Activated CD4-positive, alpha-beta T cell treated with anti-CD3 and anti-CD28 coated beads, Interleukin-2, amount 50 U/mL, for 48 hours (primary cell): ENCODE data around the gene ZDHHC8.
"Not testable (repeated sequence)": the region's sequence is repeated elsewhere in the genome, so short reads cannot be mapped to it uniquely, and the experiment has no call there.

Experiments
- DNase-seq, 2 experiments: peaks; one replicate each; pipeline ENCODE4 v3.0.0-alpha.2; 2020

The ZDHHC8 gene

DNA sequence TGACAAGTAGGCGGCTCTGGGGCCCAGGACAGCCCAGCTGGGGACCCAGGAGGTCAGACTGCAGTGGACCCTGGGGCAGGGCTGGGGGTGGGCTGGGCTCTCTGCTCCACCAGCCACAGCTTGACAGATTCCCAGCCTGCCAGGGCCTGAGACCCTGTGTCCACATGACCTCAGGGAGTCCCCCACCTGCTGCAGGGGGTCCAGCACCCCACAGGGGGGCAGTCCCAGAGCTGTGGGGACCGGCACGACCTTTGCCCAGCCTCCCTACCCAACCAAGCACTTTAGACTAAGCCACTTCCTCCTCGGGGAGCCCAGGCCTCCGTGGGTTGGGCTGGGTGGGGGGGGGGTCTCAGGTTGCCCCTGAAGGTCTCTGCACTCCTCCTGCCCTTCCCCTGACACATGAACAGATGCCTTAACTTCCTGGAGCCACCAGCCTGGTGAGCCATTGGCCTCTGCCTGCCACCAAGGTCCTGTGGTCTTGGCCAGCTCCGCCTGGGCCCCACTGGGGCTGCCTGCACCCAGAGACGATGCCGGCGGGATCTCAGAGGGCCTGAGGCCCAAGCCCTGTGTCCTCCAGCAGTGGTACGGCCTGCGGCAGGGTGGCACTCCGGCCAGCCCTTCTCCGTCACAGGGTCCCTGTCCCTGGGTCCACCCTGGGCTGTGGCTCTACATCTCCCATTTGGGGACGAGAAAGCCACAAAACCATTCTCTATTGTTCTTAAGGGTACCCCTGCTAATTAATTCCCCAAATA is 15.8 kb downstream of the ZDHHC8 start:
- no peak for DNase-seq

DNA sequence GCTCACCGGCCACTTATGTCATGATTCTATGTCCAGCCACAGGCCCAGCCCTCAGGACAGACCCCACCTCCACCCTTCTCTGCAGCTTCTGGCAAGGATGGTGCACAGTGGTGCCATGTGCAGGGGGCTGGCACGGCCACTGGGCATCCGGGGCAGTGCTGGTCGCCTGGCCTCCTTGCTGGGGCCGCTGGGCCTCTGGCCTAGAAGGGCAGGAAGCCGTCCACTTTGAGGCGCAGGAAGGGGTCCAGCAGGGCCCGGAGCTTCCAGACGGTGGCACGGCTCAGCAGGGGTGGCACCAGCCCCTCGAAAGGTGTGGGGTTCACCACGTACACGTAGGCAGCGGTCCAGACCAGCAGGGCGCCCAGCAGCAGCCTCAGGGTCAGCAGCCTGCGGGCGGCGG is 16.8 kb downstream of the ZDHHC8 start:
- DNase-seq, result no peak

DNA sequence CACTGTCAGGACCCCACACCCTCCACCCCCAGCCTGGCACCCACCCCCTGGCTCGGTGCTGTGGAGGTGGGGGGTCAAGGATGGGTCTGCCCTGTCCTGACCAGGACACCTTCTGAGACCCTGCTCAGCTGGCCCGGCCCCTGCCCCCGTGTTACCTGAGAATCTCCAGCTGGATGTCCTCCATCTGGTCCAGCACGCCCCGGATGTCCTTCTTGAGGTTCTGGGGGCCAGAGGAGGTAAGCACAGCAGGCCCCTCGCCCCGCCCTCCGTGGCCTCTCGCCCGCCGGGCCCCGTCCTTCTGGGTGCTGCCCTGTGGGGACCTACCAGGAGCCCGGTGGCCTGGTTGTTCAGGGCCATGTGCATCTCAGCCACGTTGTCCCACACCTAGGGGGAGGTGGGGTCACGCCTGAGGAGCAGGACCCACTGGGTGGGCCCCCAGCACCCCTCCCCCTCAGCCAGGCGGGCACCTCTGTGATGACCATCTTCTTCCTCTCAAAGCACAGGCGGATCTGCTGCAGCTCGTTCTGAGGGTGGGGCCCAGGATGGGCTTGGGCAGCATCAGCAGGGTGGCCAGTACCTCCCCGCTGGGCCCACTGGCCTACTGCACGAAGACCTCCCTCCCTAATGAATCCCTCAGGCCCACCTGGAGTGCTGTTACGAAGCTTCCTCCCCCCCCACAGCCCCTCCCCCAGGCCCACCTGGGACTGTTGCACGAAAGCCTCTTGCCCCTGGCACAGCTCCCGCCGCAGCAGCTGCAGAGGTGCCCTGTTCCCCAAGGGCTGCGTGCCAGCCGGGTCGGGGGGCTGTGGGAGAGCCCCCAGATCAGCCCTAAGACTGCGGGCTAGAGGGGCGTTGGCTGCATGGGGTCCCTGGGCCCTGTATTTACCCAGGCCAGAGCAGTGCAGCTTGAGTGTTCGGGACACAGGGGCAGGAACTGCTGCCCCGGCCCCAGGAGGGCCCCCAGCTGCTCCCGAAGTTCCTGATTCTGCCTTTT is 17.9 kb downstream of the ZDHHC8 start:
- DNase-seq, result no peak

DNA sequence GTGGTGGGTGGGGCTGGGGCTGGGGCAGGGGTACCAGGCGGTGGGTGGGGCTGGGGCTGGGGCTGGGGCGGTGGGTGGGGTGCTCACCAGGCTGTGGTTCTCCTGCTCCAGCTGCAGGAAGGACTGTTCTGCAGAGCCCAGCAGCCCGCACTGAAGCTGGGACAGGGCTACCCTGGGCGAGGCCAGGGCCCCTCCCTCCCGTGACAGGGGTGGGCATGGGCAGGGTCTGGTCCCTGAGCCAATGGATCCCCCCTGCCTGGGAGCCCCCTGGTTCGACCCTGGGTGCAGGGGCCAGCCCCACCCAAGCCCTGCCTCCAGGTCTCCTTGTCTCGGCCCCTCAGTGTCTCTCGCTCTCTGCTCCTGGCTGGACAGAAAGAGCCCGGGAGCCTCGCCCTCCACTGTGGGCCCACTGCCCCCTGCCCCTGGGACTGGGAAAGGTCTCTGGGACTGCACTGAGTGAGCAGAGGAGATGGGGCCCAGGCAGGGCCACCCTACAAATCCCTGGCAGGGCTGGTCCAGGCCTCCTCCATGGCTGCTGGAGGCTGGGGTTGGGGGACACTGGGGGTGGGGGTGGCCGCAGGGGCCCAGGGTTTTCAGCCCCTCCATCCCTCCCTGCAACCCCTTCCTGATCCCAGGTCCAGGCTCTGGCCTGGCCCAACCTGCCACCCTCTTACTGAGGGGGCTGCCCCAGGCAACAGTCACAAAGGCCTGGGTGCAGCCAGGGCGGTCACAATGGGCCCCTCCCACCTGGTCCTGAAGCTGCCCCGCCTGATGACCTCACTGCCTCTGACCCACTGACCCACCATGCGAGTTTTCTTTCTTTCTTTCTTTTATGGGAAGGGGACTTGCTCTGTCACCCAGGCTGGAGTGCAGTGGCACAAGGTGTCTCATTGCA is 19.0 kb downstream of the ZDHHC8 start, which contains the start of gene CCDC188:
TSS of gene CCDC188 (minus strand) at position 675 of the 895 bp plus-strand sequence. CDS start at position 606, 69 bp downstream.
- DNase-seq, result no peak

DNA sequence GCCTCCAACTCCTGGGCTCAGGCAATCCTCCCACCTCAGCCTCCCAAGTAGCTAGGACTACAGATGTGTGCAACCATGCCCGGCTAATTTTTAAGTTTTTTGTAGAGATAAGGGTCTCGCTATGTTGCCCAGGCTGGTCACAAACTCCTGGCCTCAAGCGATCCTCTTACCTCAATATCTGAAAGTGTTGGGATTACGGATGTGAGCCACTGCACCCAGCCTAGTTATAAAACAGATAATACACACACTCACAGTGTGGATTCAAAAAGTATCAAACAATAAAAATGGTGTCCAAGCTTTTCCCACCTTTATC is 19.6 kb downstream of the ZDHHC8 start:
- no peak for DNase-seq

DNA sequence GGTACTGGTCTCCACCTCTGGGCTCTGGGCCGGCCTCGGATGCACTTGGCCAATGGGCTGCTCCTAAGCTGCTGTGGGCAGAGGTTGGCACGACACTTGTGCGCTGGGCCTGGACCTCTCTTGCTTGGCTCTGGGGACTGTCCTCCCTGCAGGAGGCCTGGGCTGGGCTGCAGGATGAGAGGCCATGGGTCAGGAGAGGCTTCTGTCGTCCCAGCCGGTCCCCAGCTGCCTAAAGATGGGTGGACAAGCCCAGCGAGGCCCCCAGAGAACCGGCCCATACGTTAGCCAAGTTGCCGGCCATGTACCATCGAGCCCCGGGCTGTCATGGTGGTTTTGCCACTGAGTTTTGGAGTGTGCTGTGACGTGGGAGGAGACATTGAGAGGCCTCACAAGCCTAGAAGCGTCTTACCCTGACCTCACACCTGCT is 20.9 kb downstream of the ZDHHC8 start:
- DNase-seq, result no peak

DNA sequence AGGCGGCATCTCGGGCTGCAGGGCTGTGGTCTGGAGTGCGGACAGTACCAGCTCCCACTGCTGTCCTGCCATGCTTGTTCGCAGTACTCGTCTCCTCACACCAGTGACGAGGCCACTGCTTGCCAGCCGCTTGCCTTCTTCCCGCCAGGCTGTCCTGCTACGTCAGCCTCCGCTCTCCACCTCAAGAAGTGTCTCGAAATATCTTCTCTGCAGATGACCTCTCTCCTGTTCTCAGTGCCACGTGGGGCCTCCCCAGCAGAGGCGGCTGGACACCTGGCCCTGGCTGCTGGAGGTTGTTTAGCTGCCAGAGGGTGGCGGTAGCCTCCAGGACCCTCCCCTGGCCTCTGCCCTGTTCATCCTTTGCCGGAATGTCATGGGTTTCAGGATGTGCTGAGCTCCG is 22.3 kb downstream of the ZDHHC8 start:
- DNase-seq, result no peak

DNA sequence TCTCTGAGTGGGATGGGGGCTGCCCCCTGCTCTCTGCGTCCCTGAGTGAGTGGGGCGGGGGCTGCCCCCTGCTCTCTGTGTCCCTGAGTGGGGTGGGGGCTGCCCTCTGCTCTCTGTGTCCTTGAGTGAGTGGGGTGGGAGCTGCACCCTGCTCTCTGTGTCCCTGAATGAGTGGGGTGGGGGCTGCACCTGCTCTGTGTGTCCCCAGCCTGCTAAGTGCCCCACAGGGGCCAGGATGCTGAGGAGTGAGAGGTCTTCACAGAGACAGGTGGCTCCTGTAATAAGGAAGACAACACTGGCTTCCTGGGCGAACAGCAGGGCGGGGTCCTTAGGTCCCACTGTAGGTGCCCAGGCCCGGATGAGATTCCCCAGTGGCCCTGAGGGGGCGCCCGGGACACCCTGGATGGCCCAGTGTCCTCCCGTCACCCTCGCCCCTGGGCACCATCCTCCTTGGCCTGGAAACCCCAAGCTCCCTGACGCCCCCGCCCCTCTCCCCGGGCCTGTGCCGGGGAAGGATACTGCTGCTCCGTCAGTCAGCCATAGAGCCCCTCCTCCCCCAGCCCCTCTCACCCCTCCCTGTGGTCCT is 23.1 kb downstream of the ZDHHC8 start:
- DNase-seq, result no peak

DNA sequence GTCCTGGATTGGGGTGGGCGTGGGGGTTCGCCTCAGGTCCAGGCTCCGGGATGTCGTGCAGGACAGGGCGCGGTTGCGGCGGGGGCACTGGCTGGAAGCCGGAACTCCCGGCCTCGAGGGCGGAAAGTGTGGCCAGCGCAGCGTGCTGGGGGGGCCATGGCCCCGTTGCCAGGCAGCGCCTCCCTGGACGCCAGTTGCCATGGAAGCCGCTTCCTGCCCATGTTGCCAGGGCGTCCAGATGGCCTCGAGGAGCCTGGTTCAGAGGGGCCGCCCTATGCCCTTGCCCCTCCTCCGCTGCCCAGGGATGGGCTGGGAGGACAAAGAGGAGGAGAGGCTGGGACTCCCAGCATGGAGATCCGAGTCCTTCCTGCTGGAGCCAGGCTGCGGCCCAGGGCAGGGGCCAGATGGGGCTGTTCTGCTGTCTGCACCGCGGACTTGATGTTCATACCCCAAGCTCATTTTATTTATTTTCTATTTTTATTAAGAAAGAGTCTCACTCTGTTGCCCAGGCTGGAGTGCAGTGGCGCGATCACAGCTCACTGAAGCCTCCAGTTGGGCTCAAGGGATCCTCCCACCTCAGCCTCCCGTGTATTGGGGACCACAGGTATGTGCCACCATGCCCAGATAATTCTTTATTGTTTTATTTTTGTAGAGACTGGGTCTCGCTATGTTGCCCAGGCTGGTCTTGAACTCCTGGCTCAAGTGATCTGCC is 23.9 kb downstream of the ZDHHC8 start:
- peak in 1 of 2 experiments; percentile 9 for DNase-seq

DNA sequence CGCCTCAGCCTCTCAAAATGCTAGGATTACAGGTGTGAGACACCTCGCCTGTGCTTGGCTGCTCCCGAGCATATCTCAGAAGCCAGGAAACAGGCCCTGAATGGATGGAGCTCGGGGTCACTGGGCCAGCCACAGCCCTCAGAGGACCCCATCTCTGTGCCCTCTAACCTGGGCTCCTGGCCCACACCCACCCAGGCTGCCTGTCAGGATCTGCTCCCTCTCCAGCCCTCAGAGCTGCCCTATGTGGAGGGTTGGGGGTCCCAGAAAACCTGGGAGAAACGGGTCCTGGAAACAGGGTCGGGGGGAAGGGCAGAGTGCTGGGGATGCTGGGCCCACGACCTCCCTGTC is 24.4 kb downstream of the ZDHHC8 start:
- DNase-seq, result no peak

DNA sequence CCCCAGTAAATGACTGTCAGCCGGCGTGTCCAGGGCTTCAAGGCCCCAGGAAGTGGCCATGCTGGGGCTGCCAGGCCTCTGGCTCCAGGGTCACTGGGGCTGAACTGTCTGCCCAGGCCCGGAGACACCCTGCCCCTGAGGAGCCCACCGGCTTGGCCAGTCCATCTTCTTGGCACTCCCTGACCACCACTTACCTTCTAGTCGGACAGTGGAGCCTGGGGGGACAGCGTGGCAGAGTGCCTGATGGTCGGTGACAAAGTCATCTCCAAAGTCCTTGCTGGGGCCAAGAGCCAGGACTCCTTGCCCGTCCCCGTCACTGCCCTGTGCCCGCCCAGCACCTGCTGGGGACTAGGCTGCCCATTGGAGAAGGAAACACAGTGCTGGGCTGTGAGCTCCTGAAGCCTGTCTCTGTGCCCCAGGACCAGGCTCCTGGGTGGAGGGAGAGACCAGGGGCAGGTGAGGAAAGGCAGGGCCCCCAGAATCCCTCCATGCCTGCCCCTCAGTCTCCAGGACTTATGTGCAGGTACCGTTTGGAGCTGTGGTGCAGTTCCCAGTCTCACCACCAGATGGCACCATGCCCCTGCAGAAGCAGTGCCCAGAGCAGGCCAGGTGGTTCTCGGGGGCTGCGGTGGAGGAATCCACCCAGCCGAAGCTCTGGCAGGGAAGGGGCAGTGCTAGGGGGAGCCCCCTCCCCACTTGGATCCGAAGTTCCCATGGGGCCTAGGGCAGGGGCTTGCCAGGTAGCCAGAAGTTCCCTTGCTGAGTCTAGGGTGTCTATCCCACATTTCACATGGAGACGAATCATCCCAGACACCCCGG is 25.2 kb downstream of the ZDHHC8 start:
- peak; percentile 91 for DNase-seq

DNA sequence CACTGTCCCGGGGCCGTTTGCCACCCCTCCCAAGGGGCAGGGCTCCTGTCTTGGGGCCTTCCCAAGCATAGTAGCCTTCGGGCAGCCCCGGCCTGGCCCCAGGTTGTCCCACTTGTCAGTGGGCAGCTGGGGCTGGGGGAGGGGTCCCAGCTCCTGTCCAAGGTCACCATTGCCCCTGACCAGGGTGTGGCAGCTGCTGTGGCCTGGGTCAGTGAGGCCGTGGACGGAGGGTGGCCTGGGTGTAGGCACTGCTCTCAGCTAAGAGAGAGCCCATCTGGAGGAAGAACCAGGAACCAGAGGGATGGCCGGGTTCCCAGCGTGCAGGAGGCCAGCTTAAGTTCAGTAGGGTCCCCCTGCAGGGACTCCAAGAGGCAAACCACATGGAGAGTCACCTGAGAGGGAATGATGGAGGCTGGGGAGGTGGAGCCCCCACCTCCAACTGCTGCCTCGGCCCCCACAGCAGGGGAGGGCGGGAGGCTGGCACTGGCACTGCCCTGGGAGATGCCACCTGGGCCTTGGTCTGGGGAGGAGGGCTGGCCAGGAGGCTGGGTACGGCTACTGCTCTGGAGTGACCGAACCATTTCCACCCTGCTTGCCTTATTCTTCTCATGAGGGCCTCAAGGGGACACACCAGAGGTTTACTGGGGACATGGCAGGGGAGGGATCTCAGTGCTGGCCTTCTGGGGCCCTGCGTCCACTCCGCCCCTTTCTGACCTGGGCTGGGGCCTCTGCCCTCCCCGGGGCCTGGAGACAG is 26.0 kb downstream of the ZDHHC8 start:
- no peak for DNase-seq

DNA sequence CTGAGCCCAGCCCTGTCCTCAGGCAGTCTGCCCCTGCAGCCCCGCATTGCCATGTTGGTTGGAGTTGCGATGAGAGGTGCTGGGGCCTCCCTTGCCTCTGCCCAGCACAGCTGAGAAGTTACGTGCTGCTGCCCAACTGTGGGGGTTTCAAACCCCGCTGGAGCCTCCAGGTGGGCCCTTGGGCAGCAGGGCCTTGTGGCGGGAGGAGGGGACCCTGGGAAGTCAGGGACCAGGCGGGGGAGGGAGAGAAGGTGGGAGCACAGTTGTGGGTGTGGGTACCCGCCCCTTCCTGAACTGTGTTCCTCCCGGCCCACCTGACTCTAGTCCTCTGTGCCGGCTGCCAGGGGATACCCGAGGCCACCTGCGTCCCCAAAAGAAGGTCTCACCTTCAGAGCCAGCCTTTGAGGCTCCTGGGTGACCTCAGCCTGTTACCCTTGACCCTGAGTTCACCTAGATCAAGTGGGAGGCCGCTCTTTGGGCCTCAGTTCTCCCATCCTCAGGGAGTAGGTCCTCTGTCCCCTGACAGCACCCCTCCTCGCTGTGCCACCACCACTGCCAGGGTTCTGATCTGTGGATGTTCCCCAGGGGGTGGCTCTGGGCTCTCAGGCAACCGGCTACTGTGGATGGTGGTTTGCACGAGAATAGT is 26.9 kb downstream of the ZDHHC8 start:
- no peak for DNase-seq

DNA sequence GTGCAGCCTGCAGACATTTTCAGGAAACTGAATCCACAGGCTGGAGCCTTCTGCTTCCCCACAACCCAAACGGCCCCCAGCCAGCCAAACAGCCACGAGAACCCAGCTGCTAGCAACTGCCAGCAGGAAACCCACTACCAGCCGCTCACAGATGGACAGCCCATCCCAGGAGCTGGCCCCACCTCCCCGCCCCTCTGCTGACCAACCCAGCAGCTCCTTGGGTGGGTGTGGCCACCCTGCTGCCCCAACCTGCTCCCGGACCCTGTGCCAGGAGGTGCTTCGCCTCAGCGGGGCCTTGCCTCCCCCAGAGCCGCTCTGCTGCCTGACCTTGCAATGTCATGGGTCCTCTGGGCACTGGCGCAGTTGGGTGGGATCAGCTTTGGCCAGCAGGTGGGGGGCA is 27.5 kb downstream of the ZDHHC8 start:
- DNase-seq, result no peak

DNA sequence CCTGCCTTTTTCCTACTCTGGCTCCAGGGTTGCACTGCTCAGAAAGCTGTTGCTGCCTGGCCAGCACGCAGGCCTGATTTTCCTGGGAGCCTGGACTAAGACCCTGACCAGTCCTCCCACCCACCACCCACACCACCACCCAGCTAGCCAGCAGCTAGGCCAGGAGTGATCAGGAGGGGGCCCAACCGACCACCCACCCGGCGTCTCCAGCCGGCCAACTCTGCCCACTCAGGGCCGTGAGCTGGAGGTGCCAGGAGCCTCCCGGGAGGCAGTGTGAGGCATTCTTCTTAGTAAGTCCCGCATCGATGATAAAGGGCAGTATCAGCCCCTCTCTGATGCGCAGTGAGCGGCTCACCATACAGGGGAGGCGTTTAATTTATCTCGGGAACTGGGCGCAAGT is 27.9 kb downstream of the ZDHHC8 start:
- not testable (repeated sequence) for DNase-seq

DNA sequence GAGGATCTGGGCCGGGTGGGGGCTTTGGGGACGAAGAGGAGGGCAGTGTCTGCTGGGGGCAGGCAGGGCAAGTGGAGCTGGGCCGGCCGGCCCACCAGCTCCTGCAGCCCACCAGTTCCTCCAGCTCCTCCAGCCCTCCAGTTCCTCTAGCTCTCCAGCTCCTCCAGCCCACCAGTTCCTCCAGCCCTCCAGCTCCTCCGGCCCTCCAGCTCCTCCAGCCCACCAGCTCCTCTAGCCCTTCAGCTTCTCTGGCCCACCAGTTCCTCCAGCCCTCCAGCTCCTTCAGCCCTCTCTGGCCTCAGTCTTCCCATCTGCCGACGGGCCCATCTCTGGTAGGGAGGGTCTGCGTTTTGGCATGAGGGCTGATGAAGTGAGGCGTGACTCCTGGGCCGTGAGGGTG is 28.4 kb downstream of the ZDHHC8 start:
- no peak for DNase-seq

DNA sequence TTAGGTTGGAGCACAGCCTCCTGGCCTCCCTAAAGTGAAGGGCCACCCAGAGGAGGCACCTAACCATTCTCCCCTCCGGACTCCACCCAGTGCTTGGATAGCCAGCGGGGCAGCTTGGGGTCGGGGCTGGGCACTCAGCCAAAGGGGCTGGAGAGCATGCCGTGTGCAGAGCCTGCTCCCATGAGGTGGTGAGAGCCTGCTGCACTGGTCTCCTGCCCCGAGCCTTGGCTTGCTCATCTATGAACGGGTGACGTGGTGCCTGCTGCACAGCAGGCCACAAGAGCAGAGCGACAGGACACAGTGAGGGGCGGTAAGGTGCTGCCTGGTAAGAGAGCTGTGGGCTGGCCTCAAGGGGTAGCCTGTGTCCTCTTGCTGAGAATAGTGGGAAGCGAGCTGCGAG is 33.3 kb downstream of the ZDHHC8 start:
- DNase-seq, result no peak

DNA sequence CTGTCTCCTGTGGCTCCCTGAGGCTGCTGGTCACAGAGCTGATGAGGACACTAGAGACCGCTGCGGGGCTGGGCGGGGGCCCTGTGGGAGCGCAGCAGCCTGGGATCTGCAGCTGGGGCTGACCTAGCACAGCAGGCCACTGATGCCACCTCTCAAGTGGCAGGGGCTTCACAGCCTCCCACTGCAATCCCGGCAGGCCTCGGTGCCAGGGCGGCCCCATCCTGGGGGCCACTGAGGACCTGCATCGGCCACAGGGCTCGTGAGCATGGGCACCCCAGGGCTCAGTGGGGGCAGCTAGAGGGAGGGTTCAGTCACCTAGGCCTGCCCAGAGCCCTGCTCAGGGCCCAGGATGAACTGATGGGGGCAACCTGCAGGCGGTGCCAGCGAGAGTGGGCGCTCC is 33.8 kb downstream of the ZDHHC8 start:
- no peak for DNase-seq

DNA sequence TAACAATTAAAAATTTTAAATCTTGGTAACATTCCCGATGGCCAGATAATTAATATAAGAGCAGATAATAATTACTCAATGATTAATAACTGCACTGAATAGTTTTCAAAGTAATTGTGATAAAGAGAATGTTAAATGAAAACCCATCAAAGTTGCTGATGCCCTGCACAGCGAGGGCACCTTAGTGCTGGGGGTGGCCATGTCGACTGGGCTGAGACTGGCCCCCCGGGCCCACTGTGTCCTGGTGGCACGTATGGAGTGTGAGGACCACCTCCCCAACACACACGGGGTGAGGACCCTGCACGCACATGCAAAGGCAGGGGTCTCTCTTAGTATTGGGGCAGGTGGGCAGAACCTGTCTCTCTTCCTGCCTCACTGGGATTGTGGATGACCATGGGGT is 34.3 kb downstream of the ZDHHC8 start:
- DNase-seq, result no peak

DNA sequence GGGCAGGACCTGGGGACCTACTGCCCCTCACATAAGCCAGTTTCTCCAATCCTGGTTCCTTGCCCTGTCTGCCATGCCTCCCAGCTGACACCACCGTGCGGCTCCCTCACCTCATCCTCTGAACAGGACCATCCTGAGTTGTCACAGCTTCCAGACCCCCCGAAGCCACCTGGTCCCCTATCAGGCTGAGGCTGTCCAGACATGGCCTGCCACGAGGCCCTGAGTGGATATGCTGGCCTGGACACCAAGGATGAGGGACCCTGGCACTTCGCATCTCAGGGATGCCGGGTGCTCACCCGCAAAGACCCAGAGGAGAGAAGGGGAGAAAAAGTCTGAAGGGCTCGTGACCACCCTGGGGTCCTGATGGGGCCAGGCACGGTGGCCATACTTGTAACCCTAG is 35.1 kb downstream of the ZDHHC8 start:
- DNase-seq, result no peak
